Measurements from ENCODE around the gene ST14. TPM values are rescaled to one million over a fixed set of nuclear protein-coding genes. Genes with fewer than 3 reads are reported as not detected.

Gene ST14
- polyA plus RNA-seq, 1 of the 3 experiments (the other 2 are of a cell fraction) = not detected

DNA sequence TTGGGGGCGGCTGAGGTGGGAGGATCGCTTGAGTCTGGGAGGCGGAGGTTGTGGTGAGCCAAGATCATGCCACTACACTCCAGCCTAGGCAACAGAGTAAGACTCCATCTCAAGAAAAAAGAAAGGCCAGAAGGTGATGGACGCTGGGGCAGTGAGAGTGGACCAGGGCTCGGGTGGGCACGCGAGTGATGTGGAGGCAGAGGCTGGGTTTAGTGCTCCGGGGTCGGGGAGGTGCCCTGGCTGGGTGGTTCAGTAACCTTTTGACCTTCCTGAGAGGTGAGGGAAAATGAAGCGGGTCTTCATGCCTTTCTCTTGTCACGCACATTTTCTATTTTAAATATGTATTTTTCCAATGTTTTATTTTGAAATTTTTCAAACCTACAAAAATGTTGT is 45.1 kb downstream of the ST14 start:
- Histone ChIP-seq H3K79me2 (ENCODE audit: insufficient read depth) (no peaks in the 10 kb centered on the region), H3K9ac (no peak overlapping the region), H3K9me2 (no peaks in the 10 kb centered on the region), H4K20me1 (ENCODE audit: insufficient read depth) (no peaks in the 10 kb centered on the region), H3K9me3 (no peaks in the 10 kb centered on the region), H3K27me3 (ENCODE audit: insufficient read depth) (peaks cover 21% of the 10 kb centered on the region; the same call in 1 of the 2 replicates), H3K27ac (ENCODE audit: low read depth in 2 of 2, low read length in 1 of 2) (no peak overlapping the region), H3K4me3 (ENCODE audit: low read depth in 2 of 2, low read length in 1 of 2) (no peak overlapping the region), H3F3A (replicated peaks; ENCODE audit: insufficient read depth) (no peaks in the 10 kb centered on the region), H3K36me3 (replicated peaks in 1 of 2; ENCODE audit: control insufficient read depth in 1 of 2, insufficient read depth in 2 of 2, low read length in 1 of 2) (no peaks in the 10 kb centered on the region), H3K4me2 (no peak overlapping the region), H3K4me1 (ENCODE audit: control insufficient read depth in 1 of 2, insufficient read depth in 2 of 2, low read depth in 1 of 2, low read length in 1 of 2) (peaks cover 0 to 4% of the 10 kb centered on the region in 2 experiments; a peak in 1 of 4 replicates), H2AFZ (ENCODE audit: low read depth) (no peak overlapping the region)
- TF ChIP-seq ELF1 (IDR thresholded peaks at IDR 0.05) (no peak), RAD21 (IDR thresholded peaks at IDR 0.05; ENCODE audit: low read length) (no peak)
- no peak for DNase-seq
- ChIA-PET POLR2A (no interaction called here), CTCF (interaction anchor here (4.5 kb wide), 1 partner anchor 8 kb away, joined by 27 read pairs; no protein-coding TSS in a partner anchor)
- 89% methylated on average over 11 of the region's 11 CpGs for WGBS (ENCODE audit: low lambda C conversion rate)

DNA sequence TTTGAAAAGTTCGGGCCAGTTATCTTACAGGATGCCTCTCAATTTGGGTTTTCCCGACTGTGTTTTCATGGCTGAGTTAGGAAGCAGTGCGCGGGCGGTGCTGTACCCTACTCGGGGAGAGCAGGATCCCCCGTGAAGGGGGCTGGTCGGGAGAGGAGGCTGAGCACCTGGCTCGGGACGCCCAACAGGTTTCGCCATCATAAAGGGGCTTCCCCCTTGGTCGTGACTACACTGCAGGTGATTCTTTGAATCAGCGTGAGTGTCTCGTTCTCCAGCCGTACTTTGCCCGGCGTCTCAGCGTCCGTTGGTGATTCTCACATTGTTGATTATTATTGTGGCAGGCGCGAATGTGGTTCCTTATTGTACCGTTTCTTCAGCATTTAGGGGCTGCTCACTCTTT is 46.6 kb downstream of the ST14 start:
- Histone ChIP-seq H3K9me3 (no peaks in the 10 kb centered on the region), H3K4me3 (ENCODE audit: low read depth in 2 of 2, low read length in 1 of 2) (no peak overlapping the region), H3K4me1 (ENCODE audit: control insufficient read depth in 1 of 2, insufficient read depth in 2 of 2, low read depth in 1 of 2, low read length in 1 of 2) (peaks cover 0 to 4% of the 10 kb centered on the region in 2 experiments; a peak in 1 of 4 replicates), H3K4me2 (no peak overlapping the region), H3K9me2 (no peaks in the 10 kb centered on the region), H3F3A (replicated peaks; ENCODE audit: insufficient read depth) (no peaks in the 10 kb centered on the region), H3K36me3 (replicated peaks in 1 of 2; ENCODE audit: control insufficient read depth in 1 of 2, insufficient read depth in 2 of 2, low read length in 1 of 2) (no peaks in the 10 kb centered on the region), H3K9ac (no peak overlapping the region), H3K27ac (ENCODE audit: low read depth in 2 of 2, low read length in 1 of 2) (no peak overlapping the region), H3K27me3 (ENCODE audit: insufficient read depth) (peaks cover 29% of the 10 kb centered on the region; the same call in 1 of the 2 replicates), H2AFZ (ENCODE audit: low read depth) (no peak overlapping the region), H3K79me2 (ENCODE audit: insufficient read depth) (no peaks in the 10 kb centered on the region), H4K20me1 (ENCODE audit: insufficient read depth) (no peaks in the 10 kb centered on the region)
- no peak for DNase-seq
- ChIA-PET POLR2A (no interaction called here), CTCF (interaction anchor here (1.1 to 1.6 kb wide), 2 partner anchors 228 to 656 kb away, joined by 3 to 6 read pairs; no protein-coding TSS in a partner anchor)
- 88% methylated on average over 22 of the region's 22 CpGs for WGBS (ENCODE audit: low lambda C conversion rate)
- TF ChIP-seq NFIC (IDR thresholded peaks at IDR 0.05; ENCODE audit: borderline replicate concordance) = no peak
- TF ChIP-seq EP300 (IDR thresholded peaks at IDR 0.05; ENCODE audit: borderline replicate concordance in 1 of 2, low read depth in 1 of 2, low read length in 1 of 2) = no peak
- no peak for TF ChIP-seq TCF12 (IDR thresholded peaks at IDR 0.05)
- TF ChIP-seq ELF1 (IDR thresholded peaks at IDR 0.05) = no peak
- TF ChIP-seq RAD21 (IDR thresholded peaks at IDR 0.05; ENCODE audit: low read length) = no peak
- TF ChIP-seq SMC3 (IDR thresholded peaks at IDR 0.05; ENCODE audit: low read depth, low read length) = no peak
- no peak for TF ChIP-seq CHD2 (IDR thresholded peaks at IDR 0.05; ENCODE audit: low read length, partially characterized antibody)
- TF ChIP-seq, protein P1, sequence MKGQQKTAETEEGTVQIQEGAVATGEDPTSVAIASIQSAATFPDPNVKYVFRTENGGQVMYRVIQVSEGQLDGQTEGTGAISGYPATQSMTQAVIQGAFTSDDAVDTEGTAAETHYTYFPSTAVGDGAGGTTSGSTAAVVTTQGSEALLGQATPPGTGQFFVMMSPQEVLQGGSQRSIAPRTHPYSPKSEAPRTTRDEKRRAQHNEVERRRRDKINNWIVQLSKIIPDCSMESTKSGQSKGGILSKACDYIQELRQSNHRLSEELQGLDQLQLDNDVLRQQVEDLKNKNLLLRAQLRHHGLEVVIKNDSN (IDR thresholded peaks at IDR 0.05; ENCODE audit: borderline replicate concordance, low read depth) = no peak
- TF ChIP-seq, protein P2, sequence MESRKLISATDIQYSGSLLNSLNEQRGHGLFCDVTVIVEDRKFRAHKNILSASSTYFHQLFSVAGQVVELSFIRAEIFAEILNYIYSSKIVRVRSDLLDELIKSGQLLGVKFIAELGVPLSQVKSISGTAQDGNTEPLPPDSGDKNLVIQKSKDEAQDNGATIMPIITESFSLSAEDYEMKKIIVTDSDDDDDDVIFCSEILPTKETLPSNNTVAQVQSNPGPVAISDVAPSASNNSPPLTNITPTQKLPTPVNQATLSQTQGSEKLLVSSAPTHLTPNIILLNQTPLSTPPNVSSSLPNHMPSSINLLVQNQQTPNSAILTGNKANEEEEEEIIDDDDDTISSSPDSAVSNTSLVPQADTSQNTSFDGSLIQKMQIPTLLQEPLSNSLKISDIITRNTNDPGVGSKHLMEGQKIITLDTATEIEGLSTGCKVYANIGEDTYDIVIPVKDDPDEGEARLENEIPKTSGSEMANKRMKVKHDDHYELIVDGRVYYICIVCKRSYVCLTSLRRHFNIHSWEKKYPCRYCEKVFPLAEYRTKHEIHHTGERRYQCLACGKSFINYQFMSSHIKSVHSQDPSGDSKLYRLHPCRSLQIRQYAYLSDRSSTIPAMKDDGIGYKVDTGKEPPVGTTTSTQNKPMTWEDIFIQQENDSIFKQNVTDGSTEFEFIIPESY (IDR thresholded peaks at IDR 0.05; ENCODE audit: borderline replicate concordance, low read depth) = no peak
- no peak for TF ChIP-seq MEF2A (IDR thresholded peaks at IDR 0.05; ENCODE audit: borderline replicate concordance, low read depth)
- no peak for TF ChIP-seq NRF1 (IDR thresholded peaks at IDR 0.05; ENCODE audit: low read depth, low read length)

All from SK-N-SH (cell line).